ENCODE data around the gene ANAPC4.

Gene ANAPC4

DNA sequence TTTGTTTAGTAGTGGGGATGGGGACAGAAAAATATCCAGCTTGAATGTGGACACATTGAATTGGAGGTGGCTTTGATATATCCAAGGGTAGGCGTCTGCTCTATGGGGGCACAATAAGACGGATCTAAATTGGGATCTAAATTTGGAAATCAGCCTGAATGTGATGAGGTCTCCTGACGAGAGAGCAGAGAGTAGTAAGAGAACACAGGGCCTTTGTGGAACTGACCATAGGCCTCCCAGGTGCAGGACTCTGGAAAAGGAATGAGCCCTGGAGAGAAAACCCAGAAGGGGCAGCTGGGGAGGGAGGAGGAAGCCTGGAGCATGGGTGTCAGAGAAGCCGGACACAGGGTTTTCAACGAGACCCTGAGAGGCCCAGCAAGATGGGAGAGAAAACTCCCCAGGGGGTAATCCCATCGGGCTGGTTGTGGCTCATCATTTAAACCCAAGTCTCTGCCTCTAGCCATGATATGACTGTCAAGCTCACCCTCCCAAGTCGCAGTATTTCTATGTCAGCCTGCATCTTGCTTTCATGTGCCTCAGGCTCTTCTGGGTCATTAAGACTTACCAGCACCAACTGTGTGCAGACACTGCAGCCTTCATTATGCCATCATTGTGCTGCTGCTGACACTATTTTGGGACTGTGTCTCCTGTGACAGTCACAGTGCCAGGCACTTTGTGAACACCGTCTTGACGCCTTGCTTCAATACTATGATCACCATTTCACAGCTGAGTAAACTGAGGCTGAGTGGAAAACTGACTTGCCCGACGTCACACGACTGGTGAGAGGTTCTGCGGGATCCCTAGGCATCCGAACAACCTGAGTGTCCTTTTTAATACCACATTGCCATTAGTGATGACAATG is 57.1 kb downstream of the ANAPC4 start:
- no peak for DNase-seq (ENCODE audit: low read depth)

DNA sequence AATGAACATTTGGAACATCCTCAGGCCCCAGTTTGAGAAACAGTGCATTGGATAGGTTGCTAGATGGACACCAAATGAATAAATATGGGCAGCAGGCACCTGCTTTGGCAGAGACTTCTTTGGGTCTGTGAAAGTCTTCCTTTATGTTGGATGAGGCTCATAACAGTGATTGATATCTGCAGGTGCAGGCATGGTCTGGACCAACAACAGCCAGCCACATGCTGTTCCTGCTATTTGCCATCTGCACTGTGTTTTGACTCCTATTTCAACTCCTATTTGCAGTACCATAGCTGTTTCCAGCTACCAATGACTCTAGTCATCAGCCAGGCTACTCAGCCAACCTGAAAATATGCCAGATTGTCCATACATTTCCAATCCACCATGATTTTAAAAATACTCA is 60.9 kb downstream of the ANAPC4 start:
- no peak for DNase-seq (ENCODE audit: low read depth)

DNA sequence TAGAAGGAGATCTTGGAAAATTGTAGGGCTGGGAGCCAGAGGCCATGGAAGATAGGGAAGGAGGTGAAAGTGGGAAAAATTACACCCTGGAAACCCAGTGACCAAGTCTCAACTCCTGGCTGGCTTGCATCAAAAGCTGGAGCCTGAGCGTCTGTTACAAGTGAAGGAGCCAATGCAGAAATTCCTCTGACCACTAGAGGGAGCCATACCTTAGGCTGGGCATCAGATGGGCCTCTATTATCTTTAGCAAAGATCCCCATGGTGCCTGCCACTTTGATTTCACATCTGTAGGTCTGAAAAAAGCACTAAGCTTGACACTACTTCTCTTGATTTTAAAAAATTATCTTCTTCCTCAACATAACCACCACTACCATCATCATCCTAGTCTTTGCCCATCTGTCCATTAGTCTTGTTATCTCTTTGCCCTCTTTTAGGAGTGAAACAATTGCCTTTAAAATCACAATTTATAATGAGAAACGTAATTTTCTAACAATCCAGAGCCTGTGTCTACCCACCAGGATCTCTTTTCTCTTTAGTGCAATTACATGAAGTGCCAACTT is 62.9 kb downstream of the ANAPC4 start:
- peak; percentile 14 for DNase-seq (ENCODE audit: low read depth)

DNA sequence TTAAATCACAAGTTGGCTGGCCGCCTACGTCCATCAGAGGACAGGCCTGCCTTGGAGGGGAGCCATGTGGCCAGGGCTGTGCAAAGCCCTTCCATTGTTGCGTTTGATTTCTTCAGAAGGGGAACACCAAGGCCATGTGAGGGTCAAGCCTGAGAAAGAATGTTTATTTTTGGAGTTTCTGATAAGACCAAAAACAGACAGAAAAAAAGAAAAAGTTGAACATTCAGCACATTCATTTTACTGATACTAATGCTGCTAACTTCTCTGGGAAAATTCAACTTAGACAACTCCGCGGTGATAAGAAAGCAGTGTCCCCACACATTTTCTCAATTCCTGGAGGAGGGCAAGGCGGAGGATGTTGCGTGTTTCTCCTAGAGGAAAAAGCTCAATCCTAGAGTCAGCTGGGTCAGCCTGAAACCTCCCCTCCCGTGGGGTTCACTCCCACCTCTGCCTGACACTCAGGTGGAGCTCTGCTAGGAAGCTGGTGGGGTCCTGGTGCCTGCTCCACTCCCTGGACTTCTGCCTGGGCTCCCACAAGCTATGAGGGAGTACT is 63.5 kb downstream of the ANAPC4 start:
- no peak for DNase-seq (ENCODE audit: low read depth)

GRCh38 chr4:25441519-25442117 is 64.6 kb downstream of the ANAPC4 start:
- no peak for DNase-seq (ENCODE audit: low read depth)

DNA sequence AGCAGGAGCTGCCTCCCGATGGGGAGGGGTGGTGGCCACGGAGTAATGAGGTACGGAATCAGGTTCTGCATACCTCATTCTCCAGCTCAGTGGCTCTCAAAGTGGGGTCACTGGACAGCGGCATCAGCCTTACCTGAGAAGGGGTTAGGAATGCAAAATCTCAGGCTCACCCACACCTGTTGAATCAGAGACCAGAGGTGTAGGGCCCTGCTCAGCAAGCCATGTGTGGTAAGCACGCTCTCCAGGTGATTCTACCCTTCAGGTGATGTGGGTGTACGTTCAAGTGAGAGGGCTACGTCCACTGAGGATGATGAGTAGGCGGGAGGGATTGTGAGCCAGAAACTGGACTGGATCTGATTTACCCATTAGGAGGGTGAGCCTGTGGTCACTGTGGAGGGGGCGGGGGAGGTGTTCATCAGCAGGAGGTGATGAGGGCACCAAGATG is 65.8 kb downstream of the ANAPC4 start:
- no peak for DNase-seq (ENCODE audit: low read depth)

GRCh38 chr4:25443851-25444250 is 66.8 kb downstream of the ANAPC4 start:
- DNase-seq (ENCODE audit: low read depth): no peak

GRCh38 chr4:25446611-25447010 is 69.5 kb downstream of the ANAPC4 start:
- no peak for DNase-seq (ENCODE audit: low read depth)

DNA sequence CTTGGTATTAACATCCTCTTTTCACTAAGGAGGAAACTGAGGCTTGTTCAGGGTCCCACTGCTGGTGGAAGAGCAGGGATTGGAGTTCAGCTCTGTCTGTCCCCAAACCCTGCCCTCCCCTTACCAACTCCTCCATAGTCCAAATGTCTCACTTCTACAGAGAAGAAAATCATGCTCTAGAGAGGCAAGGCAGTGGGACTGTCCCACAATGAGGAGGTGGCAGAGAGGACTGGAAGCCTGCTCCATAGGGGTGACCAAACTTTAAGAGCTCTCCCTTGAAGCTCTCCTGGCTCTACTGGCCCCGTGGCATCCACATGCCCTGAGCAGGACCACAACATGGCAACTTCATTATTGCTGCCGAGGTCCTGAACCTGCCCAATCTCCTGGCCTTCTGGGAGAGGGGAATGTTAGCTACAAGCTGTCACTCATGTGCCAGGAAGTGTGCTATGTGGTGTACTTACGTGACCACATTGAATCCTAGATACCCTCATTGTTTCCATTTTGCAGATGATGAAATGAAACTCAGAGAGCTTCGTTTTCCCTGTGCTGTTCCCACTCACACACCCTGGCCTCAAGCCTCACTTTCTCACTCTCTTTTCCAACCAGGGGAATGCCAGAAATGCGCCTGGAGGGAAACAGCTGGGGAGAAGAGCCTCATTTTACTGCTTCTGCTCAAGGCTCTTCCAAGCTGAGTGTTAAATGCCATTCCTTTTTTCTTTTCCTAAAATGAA is 71.5 kb downstream of the ANAPC4 start:
- DNase-seq (ENCODE audit: low read depth): peak; percentile 57

GRCh38 chr4:25449270-25449669 is 72.2 kb downstream of the ANAPC4 start:
- no peak for DNase-seq (ENCODE audit: low read depth)

GRCh38 chr4:25449688-25450087 is 72.6 kb downstream of the ANAPC4 start:
- DNase-seq (ENCODE audit: low read depth): no peak

GRCh38 chr4:25450491-25450901 is 73.4 kb downstream of the ANAPC4 start:
- no peak for DNase-seq (ENCODE audit: low read depth)

GRCh38 chr4:25451676-25452075 is 74.6 kb downstream of the ANAPC4 start:
- no peak for DNase-seq (ENCODE audit: low read depth)

- DNase-seq (ENCODE audit: low read depth): no peak
These were observed 75.0 kb downstream of the ANAPC4 start for GRCh38 chr4:25452081-25452480.

DNA sequence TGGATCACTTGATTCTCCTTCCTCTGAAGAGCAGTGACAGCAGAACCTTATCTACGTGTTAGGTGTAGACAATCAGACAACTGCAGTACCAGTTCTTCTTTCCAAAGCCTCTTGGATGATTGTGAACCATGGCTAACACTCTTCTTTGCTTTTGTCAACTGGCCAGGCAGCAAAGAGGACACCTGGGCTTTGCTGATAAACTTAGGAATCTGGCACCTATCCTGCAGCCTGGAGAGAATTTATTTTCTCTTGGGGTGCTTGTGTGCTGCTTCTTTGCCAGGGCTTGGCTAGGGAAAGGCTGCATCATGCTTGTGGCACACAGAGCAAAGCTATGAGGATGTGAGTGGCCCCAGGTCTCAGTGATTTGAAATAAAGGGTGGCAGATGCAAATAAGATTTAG is 77.4 kb downstream of the ANAPC4 start:
- DNase-seq (ENCODE audit: low read depth): no peak

DNA sequence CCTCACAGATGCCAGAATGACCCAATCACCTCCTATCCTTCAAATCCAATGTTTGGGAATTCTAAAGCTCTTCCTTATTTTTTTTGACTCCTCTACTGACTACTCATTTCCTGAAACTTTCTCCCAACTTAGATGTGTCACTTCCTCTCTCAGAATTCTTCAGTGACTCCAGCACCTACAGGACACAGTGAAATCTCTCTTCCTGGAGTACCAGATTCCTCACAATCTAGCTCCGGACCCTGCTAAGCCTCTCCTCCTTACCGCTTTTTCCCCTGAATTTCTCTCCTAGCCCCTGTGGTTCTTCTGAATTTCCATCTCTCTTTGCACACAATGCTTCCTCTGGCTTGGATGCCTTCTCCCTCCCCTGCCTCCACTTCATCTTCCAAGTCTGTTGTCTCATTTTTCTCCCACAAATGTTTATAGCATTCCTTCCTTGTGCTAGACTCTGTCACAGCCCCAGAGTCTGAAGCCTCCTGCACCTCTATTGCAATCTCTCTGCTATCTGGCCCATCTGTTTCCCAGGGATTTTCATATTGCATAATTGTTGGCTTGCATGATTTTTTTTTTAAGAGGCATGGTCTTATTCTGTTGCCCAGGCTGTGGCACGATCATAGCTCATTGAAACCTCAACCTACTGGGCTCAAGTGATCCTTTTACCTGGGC is 80.1 kb downstream of the ANAPC4 start:
- DNase-seq (ENCODE audit: low read depth): peak; percentile 32

GRCh38 chr4:25466966-25467697 is 90.1 kb downstream of the ANAPC4 start:
- no peak for DNase-seq (ENCODE audit: low read depth)

GRCh38 chr4:25467843-25468242 is 90.8 kb downstream of the ANAPC4 start:
- DNase-seq (ENCODE audit: low read depth): no peak

Measured in GM04503 (cell line).